Heart left ventricle (tissue), 16 donors: ENCODE measurements around the gene NDFIP1. TPM values are rescaled to one million over a fixed set of nuclear protein-coding genes. Genes with fewer than 3 reads are reported as not detected.
A peak's percentile ranks its signal among the peaks of the same experiment; 100 is the strongest.

ENCODE experiments used
- ATAC-seq, 4 donors: fragments of 200-7000 bp; cut with Tn5 transposase; one replicate each; pipeline ENCODE4 v1.9.1; 2020 to 2022; ENCODE audit warnings: moderate library complexity in 4 of 4, mild to moderate bottlenecking in 3 of 4, moderate number of reproducible peaks in 1 of 4
- DNase-seq, 5 donors: peaks; one replicate each; pipeline ENCODE4 v3.0.0-alpha.2; 2020
- H3K27ac ChIP-seq, 12 donors: fragments of 200-600 bp; sonication (generic) in 4 of 12; one replicate each; pipeline versions ENCODE4 v1.5.0 to v1.8.0; 2016 to 2022; ENCODE audit warnings: mild to moderate bottlenecking in 2 of 12
- H3K27me3 ChIP-seq, 9 donors: fragments of 200-600 bp; sonication (generic) in 2 of 9; one replicate each; pipeline versions ENCODE4 v1.5.1 to v1.8.0; 2016 to 2022; ENCODE audit warnings: mild to moderate bottlenecking in 3 of 9
- H3K36me3 ChIP-seq, 9 donors: fragments of 200-600 bp; sonication (generic) in 2 of 9; one replicate each; pipeline versions ENCODE4 v1.5.0 to v1.8.0; 2018 to 2022; ENCODE audit warnings: mild to moderate bottlenecking in 2 of 9
- H3K4me1 ChIP-seq, 12 donors: fragments of 200-600 bp; sonication (generic) in 4 of 12; one replicate each; pipeline versions ENCODE4 v1.5.0 to v1.8.0; 2016 to 2022; ENCODE audit warnings: mild to moderate bottlenecking in 3 of 12
- H3K4me3 ChIP-seq, 12 donors: fragments of 200-600 bp; sonication (generic) in 4 of 12; one replicate each; pipeline versions ENCODE4 v1.5.0 to v1.8.0; 2017 to 2022; ENCODE audit warnings: mild to moderate bottlenecking in 9 of 12, moderate library complexity in 4 of 12
- H3K9me3 ChIP-seq, 12 donors: fragments of 200-600 bp; sonication (generic) in 4 of 12; one replicate each; pipeline versions ENCODE4 v1.5.0 to v1.8.0; 2016 to 2022; ENCODE audit warnings: mild to moderate bottlenecking in 1 of 12
- CTCF ChIP-seq, 12 donors: fragments of 200-600 bp; sonication (generic) in 4 of 12; IDR thresholded peaks; one replicate each; pipeline versions ENCODE4 v1.5.0 to v1.8.0; 2018 to 2022; ENCODE audit warnings: antibody characterized with exemption in 12 of 12, mild to moderate bottlenecking in 5 of 12
- POLR2A ChIP-seq, 2 donors: fragments of 450-650 bp; IDR thresholded peaks; one replicate each; pipeline ENCODE4 v1.6.1; 2017; ENCODE audit warnings: antibody characterized with exemption in 2 of 2, mild to moderate bottlenecking in 2 of 2, moderate library complexity in 2 of 2
- WGBS, 4 donors: extraction: QIAGEN DNeasy Blood & Tissue Kit in 2 of 4; methylation state at CpG; one replicate each; pipeline versions ENCODE4 v1.1.5 to v1.1.7; 2013 to 2018; 5-methylcytosine and 5-hydroxymethylcytosine counted together
- intact Hi-C, 10 donors: fragments of 100-400 bp; cut with DNase I; formaldehyde crosslinking; loops; one replicate each; pipeline versions ENCODE4 v1.11.1 to v1.14.2; 2022
- polyA plus RNA-seq, 2 donors: library from polyadenylated mRNA; stranded (reverse); fragments of 200-250 nt; gene quantifications; one replicate each; pipeline ENCODE4 v1.2.3, GENCODE V29; 2013
- total RNA-seq, 9 donors: library from RNA; depleted of rRNA in 2 of 9; stranded (reverse); fragments of >200 nt in 2 of 9; fragmentation: NEBNext Ultra II Directional in 3 of 9; extraction: Animal tissue kit (Norgen Biotek cat#: 25700) in 3 of 9; gene quantifications; one replicate each; pipeline versions ENCODE4 v1.1.0 to v1.2.4, GENCODE V29; 2016 to 2023
- donor health status: ischemic (EF 13 %, LVEDD 7.1; RV severe dilation, severe dysfunction).
- donor health status: healthy with polysubstance abuse.
- donor health status: DM: no; HTN: yes; CAD: no.
- donor health status: DM: no; HTN: no; CAD: no.
- donor health status: ischemic (EF 25% LVEDD 6.9; RV normal size, moderate dysfunction).
- donor health status: ischemic (EF 25% LVEDD 5.7; RV mildly dilated, moderate dysfunction).
- donor health status: healthy.
- donor health status: DM: yes; HTN: yes; CAD: no.
- donor health status: ischemic (EF 35%, LVEDD 5.7; RV mildly dilated, moderate dysfunction).
- donor health status: nonischemic (EF 11% LVEDD 7.7; RV severe dilation, severe dysfunction).
- donor health status: DM: yes; HTN: yes; CAD: no.
- donor health status: PGD.
- donor health status: ischemic (EF 29% LVEDD 5.4; RV normal size, mild dysfunction).
- donor health status: nonischemic (EF 23%, LVEDD 6.1; RV moderate dilation, normal function).

The NDFIP1 gene
- total and polyA plus RNA-seq, 11 donors: 26.6 to 69.3 (median 61.0) TPM

- WGBS, 4 donors: 93 to 98% (median 95%) methylated on average over 4 of the region's 4 CpGs
- ATAC-seq: no peak
- H3K36me3 ChIP-seq: no peaks in the 10 kb centered on the region
- TF ChIP-seq POLR2A (IDR thresholded peaks at IDR 0.05): no peak
- no peak for TF ChIP-seq CTCF (IDR thresholded peaks at IDR 0.05)
- intact Hi-C loops: no loop called here
- H3K9me3 ChIP-seq: no peaks in the 10 kb centered on the region
- no peak overlapping the region for H3K4me3 ChIP-seq
- peaks cover 0 to 26% (median 3%) of the 10 kb centered on the region in 12 donors for H3K4me1 ChIP-seq
- H3K27me3 ChIP-seq: no peaks in the 10 kb centered on the region
- no peak overlapping the region for H3K27ac ChIP-seq
- no peak for DNase-seq
Observed at GRCh38 chr5:142171270-142171669, 62.7 kb downstream of the NDFIP1 start.

- no peak overlapping the region for H3K4me3 ChIP-seq
- WGBS, 4 donors: 52 to 75% (median 65%) methylated on average over 3 of the region's 3 CpGs
- peaks cover 0 to 13% (median 0%) of the 10 kb centered on the region in 12 donors for H3K4me1 ChIP-seq
- peak in 2 of 4 donors; percentile 11 to 13 for ATAC-seq
- no peaks in the 10 kb centered on the region for H3K27me3 ChIP-seq
- no peaks in the 10 kb centered on the region for H3K9me3 ChIP-seq
- H3K36me3 ChIP-seq: no peaks in the 10 kb centered on the region
- no peak overlapping the region for H3K27ac ChIP-seq
- DNase-seq: no peak
- TF ChIP-seq CTCF (IDR thresholded peaks at IDR 0.05) (no peak), POLR2A (IDR thresholded peaks at IDR 0.05) (no peak)
- intact Hi-C loops: no loop called here
Observed at GRCh38 chr5:142175039-142175438, 66.5 kb downstream of the NDFIP1 start.

- Histone ChIP-seq H3K27me3 (no peaks in the 10 kb centered on the region), H3K9me3 (no peaks in the 10 kb centered on the region), H3K4me1 (peaks cover 0 to 13% (median 0%) of the 10 kb centered on the region in 12 donors), H3K27ac (peak overlapping the region in 2 of 12 donors; percentile 8 to 52), H3K36me3 (no peaks in the 10 kb centered on the region), H3K4me3 (no peak overlapping the region)
- peak; percentile 32 to 63 (median 48) for ATAC-seq
- intact Hi-C loops: no loop called here
- DNase-seq: no peak
- WGBS, 4 donors: 65 to 83% (median 74%) methylated on average over 8 of the region's 8 CpGs
- TF ChIP-seq POLR2A (IDR thresholded peaks at IDR 0.05) (no peak), CTCF (IDR thresholded peaks at IDR 0.05) (no peak)
Observed at GRCh38 chr5:142175461-142176142, 67.0 kb downstream of the NDFIP1 start.

GRCh38 chr5:142176255-142176654 lies 67.7 kb downstream of the NDFIP1 start:
- no peak for TF ChIP-seq CTCF (IDR thresholded peaks at IDR 0.05)
- no peak for TF ChIP-seq POLR2A (IDR thresholded peaks at IDR 0.05)
- H3K27me3 ChIP-seq: no peaks in the 10 kb centered on the region
- ATAC-seq: peak; percentile 76 to 85 (median 78)
- H3K9me3 ChIP-seq: no peaks in the 10 kb centered on the region
- H3K4me1 ChIP-seq: peaks cover 0 to 13% (median 0%) of the 10 kb centered on the region in 12 donors
- intact Hi-C loops: no loop called here
- peak overlapping the region in 2 of 12 donors; percentile 8 to 52 for H3K27ac ChIP-seq
- DNase-seq: peak in 1 of 5 donors; percentile 37
- H3K36me3 ChIP-seq: no peaks in the 10 kb centered on the region
- WGBS, 4 donors: 14 to 29% (median 25%) methylated on average over 2 of the region's 2 CpGs
- no peak overlapping the region for H3K4me3 ChIP-seq
